Pericardium fibroblast (primary cell): ENCODE data around the gene ANP32B. TPM values are rescaled to one million over a fixed set of nuclear protein-coding genes. Genes with fewer than 3 reads are reported as not detected.

Experiments
- total RNA-seq: library from RNA; depleted of rRNA; stranded (reverse); fragments of >200 nt; gene quantifications from 2 replicates; pipeline ENCODE4 v1.2.3, GENCODE V29; 2015

The ANP32B gene
- total RNA-seq = 17.0 and 40.8 TPM in 2 replicates

DNA sequence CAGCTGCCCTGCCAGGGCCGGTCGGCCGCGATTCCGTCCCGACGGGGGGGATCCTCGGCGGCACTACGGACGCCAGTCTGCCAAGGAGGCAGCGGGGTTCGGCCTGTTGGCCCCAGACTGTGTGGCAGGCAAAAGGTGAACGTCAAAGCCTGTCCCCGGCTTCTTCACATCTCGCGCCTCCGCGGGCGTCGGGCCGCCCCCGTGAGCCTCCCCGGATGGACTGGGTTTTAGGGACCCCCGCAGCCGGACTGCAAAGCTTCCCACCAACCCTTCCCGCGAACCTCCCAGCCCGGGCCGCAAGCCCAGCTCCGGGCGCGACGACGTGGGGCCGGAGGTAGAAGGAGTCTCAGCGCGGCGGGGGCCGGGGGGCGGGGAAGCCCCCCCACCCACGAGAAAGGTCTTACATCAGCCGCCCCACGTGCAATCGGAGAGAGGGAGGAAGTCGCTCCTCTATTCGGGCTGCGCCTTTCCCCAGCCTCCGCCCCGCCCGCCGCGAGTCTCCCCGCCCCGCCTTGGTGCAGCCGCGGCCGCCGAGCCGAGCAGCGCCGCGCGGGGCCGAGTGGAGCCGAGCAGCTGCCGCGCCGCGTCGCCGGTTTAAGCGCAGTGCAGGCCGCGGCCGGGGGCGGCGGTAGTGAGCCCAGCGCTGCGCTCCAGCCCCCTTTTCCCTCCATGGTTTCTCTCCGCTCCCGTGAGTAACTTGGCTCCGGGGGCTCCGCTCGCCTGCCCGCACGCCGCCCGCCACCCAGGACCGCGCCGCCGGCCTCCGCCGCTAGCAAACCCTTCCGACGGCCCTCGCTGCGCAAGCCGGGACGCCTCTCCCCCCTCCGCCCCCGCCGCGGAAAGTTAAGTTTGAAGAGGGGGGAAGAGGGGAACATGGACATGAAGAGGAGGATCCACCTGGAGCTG, at the start of gene ANP32B:
Gene ANP32B (plus strand): TSS at position 659 of the 906 bp plus-strand sequence. CDS start 215 bp downstream, at position 874.

DNA sequence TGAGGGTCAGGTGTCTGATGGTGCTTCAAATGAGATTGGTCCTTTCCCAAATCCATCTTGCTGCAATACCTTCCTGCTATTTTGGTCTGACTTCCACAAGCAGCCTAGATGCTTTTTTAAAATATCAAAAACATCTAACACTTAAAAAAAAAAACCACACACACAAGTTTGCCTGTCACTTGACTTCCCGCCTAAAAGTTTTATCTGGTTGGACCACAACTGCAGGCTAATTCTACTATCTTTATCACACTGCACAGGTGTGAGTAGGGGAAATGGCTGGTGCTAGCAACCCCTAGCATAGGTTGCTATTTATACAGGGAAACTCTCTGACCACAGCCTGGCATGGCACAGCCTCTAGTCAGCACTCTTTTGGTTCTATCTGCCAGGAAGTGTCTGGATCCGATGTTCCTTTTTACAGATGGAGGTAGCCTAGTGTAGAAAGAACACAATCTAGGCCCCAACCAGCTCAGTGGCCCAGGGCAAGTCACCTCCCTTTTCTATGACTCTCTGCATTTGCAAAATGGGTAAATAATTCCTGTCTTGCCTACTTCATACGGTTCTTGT, 45.0 kb upstream of the ANP32B start, which contains the start of gene HEMGN:
Gene HEMGN (minus strand): TSS at position 92 of the 564 bp plus-strand sequence. CDS start 36 bp downstream, at position 56.

DNA sequence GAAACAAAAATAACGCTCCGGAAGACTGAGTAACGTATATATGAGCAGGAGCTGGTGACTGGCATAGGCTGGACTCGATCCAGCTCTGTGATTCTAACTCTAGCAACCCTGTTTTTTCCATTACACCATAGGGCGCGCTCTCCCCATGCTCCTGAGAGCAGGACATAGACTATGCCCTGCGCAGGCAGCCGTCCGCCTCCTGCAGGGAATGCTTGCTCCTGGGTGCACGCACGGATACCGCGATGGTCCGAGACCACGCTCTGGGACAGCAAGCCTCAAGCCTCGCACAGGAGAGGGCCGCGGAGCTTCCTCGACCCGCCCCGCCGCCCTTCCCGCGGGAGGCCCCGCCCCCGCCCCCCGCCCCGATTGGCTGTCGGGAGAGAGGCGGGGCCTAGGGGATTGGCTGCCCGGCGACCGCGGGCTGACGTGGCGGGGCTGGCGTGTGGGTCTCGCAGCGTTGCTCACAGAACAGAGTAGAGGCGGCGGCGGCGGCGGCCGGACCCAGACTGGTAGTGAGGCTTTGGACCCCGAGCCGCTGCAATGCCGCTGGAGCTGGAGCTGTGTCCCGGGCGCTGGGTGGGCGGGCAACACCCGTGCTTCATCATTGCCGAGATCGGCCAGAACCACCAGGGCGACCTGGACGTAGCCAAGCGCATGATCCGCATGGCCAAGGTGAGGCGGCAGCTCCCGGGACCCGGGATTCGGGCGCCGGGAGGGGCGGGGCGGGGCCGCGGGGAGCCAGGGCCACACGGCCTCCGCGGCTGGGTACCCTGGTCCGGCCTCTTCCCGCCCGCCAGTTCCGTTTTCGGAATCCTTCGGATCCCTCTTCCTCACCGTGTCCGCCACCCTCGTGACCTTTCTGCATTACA, 73.4 kb downstream of the ANP32B start, which contains the start of gene NANS:
Gene NANS (plus strand): TSS at position 464 of the 869 bp plus-strand sequence. CDS start 77 bp downstream, at position 541.

Other genes with a start within 250 kb of the ANP32B start
- gene FOXE1, start 130.1 kb upstream of the ANP32B start, total RNA-seq = not detected in 2 replicates
- gene TRMO, start 60.8 kb upstream of the ANP32B start, total RNA-seq = 6.4 and 11.2 TPM in 2 replicates
- not detected in 2 replicates for gene HEMGN, start 45.2 kb upstream of the ANP32B start, total RNA-seq
- gene NANS, start 73.4 kb downstream of the ANP32B start, total RNA-seq = 54.5 and 85.1 TPM in 2 replicates
- gene TRIM14, start 135.9 kb downstream of the ANP32B start, total RNA-seq = 0.26 and 2.2 TPM in 2 replicates
- gene CORO2A, start 209.3 kb downstream of the ANP32B start, total RNA-seq = 0.09 and 1.6 TPM in 2 replicates